ENCODE data around the gene NUP188.

DNA sequence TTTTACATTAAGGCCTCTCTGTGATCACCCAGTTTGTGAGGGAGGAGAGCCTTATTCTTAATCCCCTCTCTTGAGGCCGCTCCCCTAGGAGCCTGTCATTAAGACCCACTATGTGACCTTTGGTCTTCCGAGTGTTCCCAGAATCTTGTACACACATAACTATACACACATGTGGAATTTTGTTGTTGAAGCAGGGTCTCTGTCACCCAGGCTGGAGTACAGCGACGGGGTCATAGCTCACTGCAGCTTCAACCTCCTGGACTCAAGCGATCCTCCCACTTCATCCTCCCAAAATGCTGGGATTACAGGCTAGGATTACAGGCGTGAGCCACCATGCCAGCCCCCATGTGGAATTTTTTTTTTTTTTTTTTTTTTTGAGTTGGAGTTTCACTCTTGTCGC is 41.5 kb upstream of the NUP188 start:
- TF ChIP-seq, protein P1, sequence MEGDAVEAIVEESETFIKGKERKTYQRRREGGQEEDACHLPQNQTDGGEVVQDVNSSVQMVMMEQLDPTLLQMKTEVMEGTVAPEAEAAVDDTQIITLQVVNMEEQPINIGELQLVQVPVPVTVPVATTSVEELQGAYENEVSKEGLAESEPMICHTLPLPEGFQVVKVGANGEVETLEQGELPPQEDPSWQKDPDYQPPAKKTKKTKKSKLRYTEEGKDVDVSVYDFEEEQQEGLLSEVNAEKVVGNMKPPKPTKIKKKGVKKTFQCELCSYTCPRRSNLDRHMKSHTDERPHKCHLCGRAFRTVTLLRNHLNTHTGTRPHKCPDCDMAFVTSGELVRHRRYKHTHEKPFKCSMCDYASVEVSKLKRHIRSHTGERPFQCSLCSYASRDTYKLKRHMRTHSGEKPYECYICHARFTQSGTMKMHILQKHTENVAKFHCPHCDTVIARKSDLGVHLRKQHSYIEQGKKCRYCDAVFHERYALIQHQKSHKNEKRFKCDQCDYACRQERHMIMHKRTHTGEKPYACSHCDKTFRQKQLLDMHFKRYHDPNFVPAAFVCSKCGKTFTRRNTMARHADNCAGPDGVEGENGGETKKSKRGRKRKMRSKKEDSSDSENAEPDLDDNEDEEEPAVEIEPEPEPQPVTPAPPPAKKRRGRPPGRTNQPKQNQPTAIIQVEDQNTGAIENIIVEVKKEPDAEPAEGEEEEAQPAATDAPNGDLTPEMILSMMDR (IDR thresholded peaks at IDR 0.05): no peak
- no peak for TF ChIP-seq POLR2A (IDR thresholded peaks at IDR 0.05)
- no peak for TF ChIP-seq POLR2AphosphoS5 (IDR thresholded peaks at IDR 0.05)
